GM18505 (cell line): ENCODE data around the gene CUL1.

Experiments used
- ATAC-seq: cut with Tn5 transposase; IDR thresholded peaks from one replicate; pipeline ENCODE4 v1.9.1; 2021; ENCODE audit not compliant: unreplicated experiment
- POLR2A ChIP-seq: IDR thresholded peaks from 4 replicates; pipeline ENCODE4 v1.6.1; 2011; ENCODE audit warnings: borderline replicate concordance; ENCODE audit not compliant: insufficient read depth, insufficient read length; ENCODE audit errors: extremely low read depth

The CUL1 gene

GRCh38 chr7:148799893-148800555 is 101.3 kb downstream of the CUL1 start:
- no peak for TF ChIP-seq POLR2A
- no peak for ATAC-seq

DNA sequence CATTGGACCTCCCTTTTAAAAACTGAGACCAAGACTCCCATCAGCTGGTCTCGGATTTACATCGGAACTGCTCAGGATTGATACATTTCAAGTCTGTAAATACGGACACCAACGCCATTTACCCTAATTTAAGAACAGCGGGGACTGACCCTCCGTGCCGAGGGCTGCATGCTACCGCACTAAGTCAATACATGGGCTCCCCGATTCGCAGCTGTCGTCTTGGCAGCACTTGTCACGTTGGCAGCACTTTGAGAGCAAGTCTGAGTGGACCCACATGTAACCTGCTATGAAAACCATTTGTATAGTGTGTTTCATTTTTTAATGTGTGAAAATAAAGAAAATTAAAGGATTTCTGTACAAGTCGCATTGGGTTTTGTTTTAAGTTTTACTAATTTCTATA is 102.0 kb downstream of the CUL1 start:
- no peak for TF ChIP-seq POLR2A
- no peak for ATAC-seq

DNA sequence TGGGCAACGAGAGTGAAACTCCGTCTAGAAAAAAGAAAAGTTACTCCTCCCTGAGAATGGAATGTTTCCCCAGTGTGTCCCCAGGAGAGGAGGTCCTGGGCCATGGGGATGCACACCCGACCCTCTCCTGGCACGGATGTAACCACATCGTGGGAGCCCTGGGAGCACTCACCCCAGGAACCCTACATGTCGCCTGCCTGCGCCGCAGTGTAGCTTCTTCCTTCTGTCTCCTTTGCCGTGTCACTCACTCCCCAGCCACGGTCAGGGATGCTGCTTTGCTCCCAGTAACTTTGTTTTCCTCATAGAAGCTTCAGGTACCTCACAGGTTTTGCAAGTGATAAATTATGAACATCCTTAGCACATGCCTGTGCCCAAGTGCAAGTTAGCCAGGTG is 103.4 kb downstream of the CUL1 start:
- no peak for ATAC-seq

GRCh38 chr7:148803094-148803493 is 104.4 kb downstream of the CUL1 start:
- no peak for TF ChIP-seq POLR2A
- no peak for ATAC-seq

More for the DNA sequence above, 103.4 kb downstream of the CUL1 start:
- no peak for TF ChIP-seq POLR2A

GRCh38 chr7:148804343-148805235 is 105.9 kb downstream of the CUL1 start:
- no peak for TF ChIP-seq POLR2A

DNA sequence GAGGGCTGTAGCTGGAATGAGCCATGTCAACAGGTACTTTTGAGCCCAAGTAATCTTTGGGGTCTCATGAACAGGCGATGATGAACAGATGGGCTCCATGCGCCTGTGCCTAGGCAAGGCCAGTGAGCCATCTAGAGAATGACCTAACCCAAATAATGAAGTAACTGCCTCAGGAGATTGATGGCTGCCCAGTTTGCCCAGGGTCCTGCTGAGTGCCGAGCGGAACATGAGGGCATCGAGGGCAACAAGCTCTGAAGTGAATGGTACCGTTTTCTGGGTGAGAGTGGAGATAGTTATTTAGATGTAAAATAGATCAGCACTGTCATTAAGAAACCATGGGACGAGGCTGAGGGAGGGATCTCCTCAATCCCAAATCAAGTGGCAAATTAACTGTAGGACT is 107.5 kb downstream of the CUL1 start:
- ATAC-seq = no peak
- TF ChIP-seq POLR2A = no peak

More at GRCh38 chr7:148804343-148805235, 105.9 kb downstream of the CUL1 start:
- ATAC-seq = no peak

GRCh38 chr7:148807436-148807835 is 108.7 kb downstream of the CUL1 start:
- TF ChIP-seq POLR2A = no peak
- no peak for ATAC-seq

GRCh38 chr7:148809856-148810255 is 111.2 kb downstream of the CUL1 start:
- no peak for ATAC-seq
- no peak for TF ChIP-seq POLR2A

DNA sequence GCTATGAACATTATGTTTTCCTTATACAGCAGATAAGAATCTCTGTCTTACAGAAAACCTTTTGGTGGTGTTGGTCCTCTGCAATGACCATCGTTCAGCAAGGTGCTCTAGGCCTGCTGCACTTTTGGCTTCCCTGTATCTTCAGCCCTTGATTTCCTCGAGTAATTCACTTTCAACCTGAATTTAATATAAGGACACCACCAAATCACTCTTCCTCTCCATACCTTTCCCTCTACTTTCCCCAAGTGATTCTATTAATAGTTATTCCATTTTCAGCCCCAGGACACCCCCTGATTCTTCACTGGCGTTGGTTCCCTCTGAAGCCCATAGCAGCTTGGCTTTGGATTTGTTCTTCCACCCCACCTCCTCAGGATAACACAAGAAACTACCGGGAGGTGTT is 113.2 kb downstream of the CUL1 start:
- no peak for TF ChIP-seq POLR2A
- no peak for ATAC-seq

DNA sequence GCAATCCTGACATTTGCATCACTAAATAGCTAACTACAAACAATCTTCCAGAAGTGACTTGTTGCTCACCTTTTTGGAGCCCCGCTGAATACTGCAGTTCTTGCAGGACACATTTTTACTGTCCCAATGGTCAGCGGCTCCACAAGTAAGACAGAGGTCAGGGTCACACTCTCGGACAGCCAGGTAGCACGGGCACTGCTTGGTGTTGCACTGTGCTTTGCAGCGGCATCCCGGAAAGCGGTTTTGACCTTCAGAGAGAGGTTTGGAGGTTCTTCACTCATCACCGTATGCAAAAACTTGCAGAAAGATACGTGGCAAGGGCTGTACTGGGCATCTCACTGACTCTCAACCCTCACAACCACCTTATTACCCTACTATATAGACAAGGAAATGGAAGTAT is 115.2 kb downstream of the CUL1 start:
- TF ChIP-seq POLR2A = no peak
- ATAC-seq = no peak

GRCh38 chr7:148814922-148815559 is 116.3 kb downstream of the CUL1 start:
- TF ChIP-seq POLR2A = no peak
- no peak for ATAC-seq

DNA sequence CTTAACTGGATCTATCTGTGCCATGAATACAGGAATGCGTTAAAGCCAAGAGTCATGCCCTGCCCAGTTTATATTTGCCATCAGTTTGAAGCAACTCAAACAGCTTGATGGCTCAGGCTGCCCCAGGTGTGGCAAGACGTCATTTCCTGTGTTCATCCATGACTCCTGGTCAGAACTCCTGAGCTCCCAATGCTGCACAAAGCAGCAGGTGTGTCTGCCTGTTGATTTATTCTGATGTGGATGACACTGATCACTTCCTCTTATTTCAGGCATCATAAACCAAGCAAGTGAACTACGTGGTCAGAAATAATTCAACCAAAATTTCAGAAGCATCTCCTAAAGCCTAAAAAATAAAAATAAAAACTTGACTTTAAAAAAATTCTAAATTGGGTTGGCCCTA is 116.9 kb downstream of the CUL1 start:
- no peak for TF ChIP-seq POLR2A
- no peak for ATAC-seq

- TF ChIP-seq POLR2A = no peak
- no peak for ATAC-seq
These were observed 121.1 kb downstream of the CUL1 start for GRCh38 chr7:148819697-148820360.
